ENCODE results near the gene LRRC34. TPM values are rescaled to one million over a fixed set of nuclear protein-coding genes. Genes with fewer than 3 reads are reported as not detected.

Gene LRRC34
- total RNA-seq, 1 donor from 2014 or later: 1.6 TPM

- Histone ChIP-seq H3K27me3 (ENCODE audit: low read depth) (peaks cover 22% of the 10 kb centered on the region), H3K9me3 (replicated peaks) (no peaks in the 10 kb centered on the region), H3K27ac (replicated peaks) (no peak overlapping the region), H3K4me1 (no peaks in the 10 kb centered on the region), H3K36me3 (no peaks in the 10 kb centered on the region), H3K4me3 (no peak overlapping the region)
- no peak for DNase-seq
- intact Hi-C loops (cut with micrococcal nuclease): no loop called here
- TF ChIP-seq CTCF (IDR thresholded peaks at IDR 0.05; ENCODE audit: borderline replicate concordance): no peak
Observed at GRCh38 chr3:169825316-169825715, 12.6 kb upstream of the LRRC34 start.

- H3K27ac ChIP-seq (replicated peaks): no peak overlapping the region
- intact Hi-C loops (cut with micrococcal nuclease): no loop called here
- peaks cover 27% of the 10 kb centered on the region for H3K27me3 ChIP-seq (ENCODE audit: low read depth)
- H3K9me3 ChIP-seq (replicated peaks): no peaks in the 10 kb centered on the region
- H3K4me1 ChIP-seq: no peaks in the 10 kb centered on the region
- DNase-seq: no peak
- no peak overlapping the region for H3K4me3 ChIP-seq
- no peak for TF ChIP-seq CTCF (IDR thresholded peaks at IDR 0.05; ENCODE audit: borderline replicate concordance)
- no peaks in the 10 kb centered on the region for H3K36me3 ChIP-seq
Observed at GRCh38 chr3:169822983-169823382, 10.3 kb upstream of the LRRC34 start.

GRCh38 chr3:169822540-169822939 lies 9.8 kb upstream of the LRRC34 start:
- no peak for TF ChIP-seq CTCF (IDR thresholded peaks at IDR 0.05; ENCODE audit: borderline replicate concordance)

GRCh38 chr3:169822091-169822490 lies 9.4 kb upstream of the LRRC34 start:
- H3K27me3 ChIP-seq (ENCODE audit: low read depth): peaks cover 30% of the 10 kb centered on the region
- H3K36me3 ChIP-seq: no peaks in the 10 kb centered on the region

More at GRCh38 chr3:169822540-169822939, 9.8 kb upstream of the LRRC34 start:
- Histone ChIP-seq H3K4me3 (no peak overlapping the region), H3K27ac (replicated peaks) (no peak overlapping the region), H3K36me3 (no peaks in the 10 kb centered on the region), H3K9me3 (replicated peaks) (no peaks in the 10 kb centered on the region), H3K27me3 (ENCODE audit: low read depth) (peaks cover 30% of the 10 kb centered on the region), H3K4me1 (no peaks in the 10 kb centered on the region)
- intact Hi-C loops (cut with micrococcal nuclease): no loop called here
- DNase-seq: no peak

GRCh38 chr3:169818316-169818715 lies 5.6 kb upstream of the LRRC34 start:
- peaks cover 9% of the 10 kb centered on the region for H3K4me1 ChIP-seq
- no peak overlapping the region for H3K27ac ChIP-seq (replicated peaks)
- DNase-seq: no peak
- peaks cover 14% of the 10 kb centered on the region for H3K9me3 ChIP-seq (replicated peaks)
- no peaks in the 10 kb centered on the region for H3K36me3 ChIP-seq
- intact Hi-C loops (cut with micrococcal nuclease): no loop called here
- no peak overlapping the region for H3K4me3 ChIP-seq
- no peak for TF ChIP-seq CTCF (IDR thresholded peaks at IDR 0.05; ENCODE audit: borderline replicate concordance)
- peaks cover 27% of the 10 kb centered on the region for H3K27me3 ChIP-seq (ENCODE audit: low read depth)

More at GRCh38 chr3:169822091-169822490, 9.4 kb upstream of the LRRC34 start:
- no peaks in the 10 kb centered on the region for H3K9me3 ChIP-seq (replicated peaks)
- TF ChIP-seq CTCF (IDR thresholded peaks at IDR 0.05; ENCODE audit: borderline replicate concordance): no peak
- no peaks in the 10 kb centered on the region for H3K4me1 ChIP-seq
- H3K27ac ChIP-seq (replicated peaks): no peak overlapping the region
- H3K4me3 ChIP-seq: no peak overlapping the region
- intact Hi-C loops (cut with micrococcal nuclease): no loop called here
- DNase-seq: no peak
